ENCODE data around the gene GRM1. TPM values are rescaled to one million over a fixed set of nuclear protein-coding genes. Genes with fewer than 3 reads are reported as not detected.
A peak's percentile ranks its signal among the peaks of the same experiment; 100 is the strongest.

The GRM1 gene
- total RNA-seq, 6 experiments from 2014 or later: not detected

GRCh38 chr6:146027586-146028251 is 1.1 kb upstream of the GRM1 start:
- Mint-ChIP-seq H3K27ac (no peak overlapping the region), H3K36me3 (ENCODE audit: low read depth) (no peaks in the 10 kb centered on the region), H3K4me3 (no peak overlapping the region), H3K4me1 (ENCODE audit: low read depth) (no peaks in the 10 kb centered on the region), H3K27me3 (ENCODE audit: insufficient read depth) (peaks cover 1% of the 10 kb centered on the region), H3K9me3 (peaks cover 10% of the 10 kb centered on the region)
- TF ChIP-seq CTCF (IDR thresholded peaks at IDR 0.05): no peak
- DNase-seq: no peak

DNA sequence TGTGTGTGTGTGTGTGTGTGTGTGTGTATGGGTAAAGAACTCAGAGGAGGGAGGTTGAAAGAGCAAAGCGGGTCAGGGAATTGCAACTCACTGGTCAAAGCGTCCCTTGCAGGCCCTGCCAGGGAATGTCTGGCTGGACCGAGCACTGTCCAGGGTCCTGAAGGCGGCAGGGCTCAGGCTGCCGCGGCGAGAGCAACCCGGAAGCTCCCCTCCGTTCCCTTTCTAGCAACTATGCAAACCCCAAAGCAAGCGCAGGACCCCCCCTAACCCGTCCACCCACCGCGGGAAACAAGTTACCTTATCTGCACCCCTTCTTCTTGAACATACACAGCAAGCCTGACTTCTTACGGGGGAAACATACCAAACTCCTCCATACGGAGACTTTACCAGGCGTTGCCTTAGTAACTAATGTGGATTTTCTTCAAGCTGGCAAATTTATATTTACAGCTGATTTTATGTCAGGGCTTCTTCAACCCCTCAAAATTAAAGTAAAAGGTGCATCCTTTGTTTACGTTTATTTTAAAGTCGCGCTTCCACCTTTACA is 538 bp upstream of the GRM1 start:
- peak; percentile 15 for DNase-seq
- peaks cover 5% of the 10 kb centered on the region for H3K9me3 Mint-ChIP-seq
- no peak overlapping the region for H3K27ac Mint-ChIP-seq
- peaks cover 1% of the 10 kb centered on the region for H3K27me3 Mint-ChIP-seq (ENCODE audit: insufficient read depth)
- no peaks in the 10 kb centered on the region for H3K36me3 Mint-ChIP-seq (ENCODE audit: low read depth)
- H3K4me1 Mint-ChIP-seq (ENCODE audit: low read depth): no peaks in the 10 kb centered on the region
- no peak for TF ChIP-seq CTCF (IDR thresholded peaks at IDR 0.05)
- H3K4me3 Mint-ChIP-seq: no peak overlapping the region

DNA sequence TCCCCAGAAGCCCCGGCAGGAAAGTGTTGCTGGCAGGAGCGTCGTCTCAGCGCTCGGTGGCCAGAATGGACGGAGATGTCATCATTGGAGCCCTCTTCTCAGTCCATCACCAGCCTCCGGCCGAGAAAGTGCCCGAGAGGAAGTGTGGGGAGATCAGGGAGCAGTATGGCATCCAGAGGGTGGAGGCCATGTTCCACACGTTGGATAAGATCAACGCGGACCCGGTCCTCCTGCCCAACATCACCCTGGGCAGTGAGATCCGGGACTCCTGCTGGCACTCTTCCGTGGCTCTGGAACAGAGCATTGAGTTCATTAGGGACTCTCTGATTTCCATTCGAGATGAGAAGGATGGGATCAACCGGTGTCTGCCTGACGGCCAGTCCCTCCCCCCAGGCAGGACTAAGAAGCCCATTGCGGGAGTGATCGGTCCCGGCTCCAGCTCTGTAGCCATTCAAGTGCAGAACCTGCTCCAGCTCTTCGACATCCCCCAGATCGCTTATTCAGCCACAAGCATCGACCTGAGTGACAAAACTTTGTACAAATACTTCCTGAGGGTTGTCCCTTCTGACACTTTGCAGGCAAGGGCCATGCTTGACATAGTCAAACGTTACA is 817 bp downstream of the GRM1 start:
- Mint-ChIP-seq H3K36me3 (ENCODE audit: low read depth) (no peaks in the 10 kb centered on the region), H3K9me3 (peaks cover 4% of the 10 kb centered on the region; the same call in 1 of the 2 replicates), H3K4me1 (ENCODE audit: low read depth) (no peaks in the 10 kb centered on the region), H3K27me3 (ENCODE audit: insufficient read depth) (no peaks in the 10 kb centered on the region; the same call in 1 of the 2 replicates), H3K27ac (no peak overlapping the region), H3K4me3 (no peak overlapping the region)
- DNase-seq: no peak
- no peak for TF ChIP-seq CTCF (IDR thresholded peaks at IDR 0.05)

DNA sequence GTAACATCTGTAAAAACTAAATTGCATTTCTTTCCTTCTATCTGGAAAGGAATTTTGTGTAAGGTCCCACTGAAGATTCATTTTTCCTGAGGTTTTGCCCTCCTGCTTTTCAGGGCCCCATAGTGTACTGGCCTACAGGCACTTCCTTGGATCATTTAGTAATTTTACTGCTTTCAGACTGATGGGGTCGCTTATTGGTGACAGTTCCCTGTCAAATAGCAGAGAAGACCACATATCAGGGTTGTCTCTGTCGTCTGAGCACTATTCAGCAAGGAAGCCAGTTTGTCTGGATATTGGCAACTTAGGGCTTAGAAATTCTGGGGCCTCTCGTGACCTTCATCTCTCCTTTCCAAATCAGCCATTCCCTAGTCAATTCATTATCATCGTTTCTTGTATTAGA is 3.5 kb downstream of the GRM1 start:
- Mint-ChIP-seq H3K9me3 (0 out of 2 replicates have a peak, but pooled peaks cover 4% of the 10 kb centered on the region), H3K36me3 (ENCODE audit: low read depth) (no peaks in the 10 kb centered on the region), H3K27me3 (ENCODE audit: insufficient read depth) (no peaks in the 10 kb centered on the region; the same call in 1 of the 2 replicates), H3K4me3 (no peak overlapping the region), H3K4me1 (ENCODE audit: low read depth) (no peaks in the 10 kb centered on the region), H3K27ac (no peak overlapping the region)
- no peak for DNase-seq
- no peak for TF ChIP-seq CTCF (IDR thresholded peaks at IDR 0.05)

GRCh38 chr6:146040360-146040759 is 11.5 kb downstream of the GRM1 start:
- no peaks in the 10 kb centered on the region for H3K27me3 Mint-ChIP-seq (ENCODE audit: insufficient read depth)
- H3K4me1 Mint-ChIP-seq (ENCODE audit: low read depth): no peaks in the 10 kb centered on the region
- peaks cover 10% of the 10 kb centered on the region; the same call in 1 of the 2 replicates for H3K36me3 Mint-ChIP-seq (ENCODE audit: low read depth)
- no peak overlapping the region for H3K4me3 Mint-ChIP-seq
- no peak for DNase-seq
- TF ChIP-seq CTCF (IDR thresholded peaks at IDR 0.05): no peak
- H3K27ac Mint-ChIP-seq: no peak overlapping the region
- H3K9me3 Mint-ChIP-seq: peaks cover 45% of the 10 kb centered on the region

Data from HFFc6 (cell line).